Spleen (tissue), 7 donors: ENCODE results near the gene MAN1B1.
A peak's percentile ranks its signal among the peaks of the same experiment; 100 is the strongest.

Experiments used
- POLR2A ChIP-seq, 3 donors: fragments of 450-650 bp; IDR thresholded peaks; one replicate each; pipeline ENCODE4 v1.5.1; 2017; ENCODE audit warnings: antibody characterized with exemption in 3 of 3, mild to moderate bottlenecking in 1 of 3
- POLR2AphosphoS5 ChIP-seq, 3 donors: sonication (generic); formaldehyde crosslinking; IDR thresholded peaks; one replicate each; pipeline ENCODE4 v1.5.1; 2017; ENCODE audit warnings: antibody characterized with exemption in 3 of 3
- TF ChIP-seq, protein P1 (sequence below), 11 experiments: fragments of 200-600 bp in 7 of 11; fragments of 450-650 bp in 4 of 11; sonication (generic) in 4 of 11; IDR thresholded peaks in 8 of 11; conservative IDR thresholded peaks in 3 of 11; 1 replicate in 7 of 11; 2 replicates in 4 of 11; pipeline versions ENCODE4 v1.4.0 to v1.8.0; 2016 to 2021; ENCODE audit warnings: antibody characterized with exemption in 11 of 11, inconsistent platforms in 4 of 11, mild to moderate bottlenecking in 1 of 11
- donor health status: DM: no; HTN: no; CAD: no; lungs with moderate emphysema.
- donor health status: DM: no; HTN: no; CAD: no.
- donor health status: DM: no; HTN: no; CAD: no.

DNA sequence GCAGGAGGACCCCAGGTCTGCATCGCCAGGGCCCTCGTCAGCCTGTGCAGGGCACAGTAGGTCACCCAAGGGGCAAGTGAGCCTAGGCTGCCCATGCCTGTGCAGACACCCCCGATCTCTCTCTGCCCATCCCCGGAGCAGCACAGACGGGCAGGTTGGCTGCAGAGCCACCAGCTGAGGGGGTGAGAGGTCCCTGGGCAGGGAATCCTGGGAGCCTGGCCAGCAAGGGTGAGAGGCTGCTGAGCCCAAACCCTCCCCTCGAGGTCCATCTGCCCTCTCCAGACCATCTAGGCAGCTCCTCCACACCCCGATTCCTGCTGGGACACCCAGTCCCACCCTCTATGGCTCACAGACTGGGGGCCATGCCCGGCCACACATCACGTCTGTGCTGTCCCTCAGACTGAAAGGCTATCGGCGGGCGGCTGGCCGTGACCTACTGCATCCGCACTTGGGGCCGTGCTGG, 30.5 kb downstream of the MAN1B1 start:
- TF ChIP-seq, protein P1, sequence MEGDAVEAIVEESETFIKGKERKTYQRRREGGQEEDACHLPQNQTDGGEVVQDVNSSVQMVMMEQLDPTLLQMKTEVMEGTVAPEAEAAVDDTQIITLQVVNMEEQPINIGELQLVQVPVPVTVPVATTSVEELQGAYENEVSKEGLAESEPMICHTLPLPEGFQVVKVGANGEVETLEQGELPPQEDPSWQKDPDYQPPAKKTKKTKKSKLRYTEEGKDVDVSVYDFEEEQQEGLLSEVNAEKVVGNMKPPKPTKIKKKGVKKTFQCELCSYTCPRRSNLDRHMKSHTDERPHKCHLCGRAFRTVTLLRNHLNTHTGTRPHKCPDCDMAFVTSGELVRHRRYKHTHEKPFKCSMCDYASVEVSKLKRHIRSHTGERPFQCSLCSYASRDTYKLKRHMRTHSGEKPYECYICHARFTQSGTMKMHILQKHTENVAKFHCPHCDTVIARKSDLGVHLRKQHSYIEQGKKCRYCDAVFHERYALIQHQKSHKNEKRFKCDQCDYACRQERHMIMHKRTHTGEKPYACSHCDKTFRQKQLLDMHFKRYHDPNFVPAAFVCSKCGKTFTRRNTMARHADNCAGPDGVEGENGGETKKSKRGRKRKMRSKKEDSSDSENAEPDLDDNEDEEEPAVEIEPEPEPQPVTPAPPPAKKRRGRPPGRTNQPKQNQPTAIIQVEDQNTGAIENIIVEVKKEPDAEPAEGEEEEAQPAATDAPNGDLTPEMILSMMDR (IDR thresholded peaks at IDR 0.05 in 8 of 11, conservative IDR thresholded peaks at IDR 0.05 in 3 of 11), result no peak
- TF ChIP-seq POLR2AphosphoS5 (IDR thresholded peaks at IDR 0.05), result peak in 1 of 3 donors; percentile 30
- TF ChIP-seq POLR2A (IDR thresholded peaks at IDR 0.05), result no peak
